ENCODE data around the gene RPL10A. TPM values are rescaled to one million over a fixed set of nuclear protein-coding genes. Genes with fewer than 3 reads are reported as not detected.

The RPL10A gene
- total and polyA plus RNA-seq, 2 of the 8 experiments (the other 6 are each of a cell fraction or from before 2014, with no cell fraction given), result 1,893 to 2,948 TPM

DNA sequence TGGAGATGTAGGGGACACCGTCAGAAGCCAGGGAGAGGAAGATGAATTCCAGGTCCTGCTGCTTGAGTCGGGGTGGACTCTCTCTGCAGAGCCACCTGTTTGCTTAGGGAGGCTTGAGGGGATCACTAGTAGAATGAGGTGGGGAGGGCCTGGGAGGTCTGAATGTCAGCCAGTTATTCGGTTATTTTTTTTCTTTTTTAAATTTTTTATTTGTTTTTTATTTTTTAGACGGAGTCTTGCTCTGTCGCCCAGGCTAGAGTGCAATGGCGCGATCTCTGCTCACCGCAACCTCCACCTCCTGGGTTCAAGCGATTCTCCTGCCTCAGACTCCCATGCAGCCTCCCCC is 20.3 kb downstream of the RPL10A start:
- H3K79me2 ChIP-seq (ENCODE audit: control insufficient read depth in 1 of 2, insufficient read depth in 2 of 2, low read length in 2 of 2), result peaks cover 0 to 27% of the 10 kb centered on the region in 2 experiments; a peak in 2 of 4 replicates
- CTCF ChIA-PET (ENCODE audit: partially characterized antibody), result interaction anchor here (0.7 to 1.2 kb wide), 2 partner anchors 34 to 1911 kb away, joined by 3 to 4 read pairs; no protein-coding TSS in a partner anchor

More for the DNA sequence above, 20.3 kb downstream of the RPL10A start:
- Histone ChIP-seq H4K5ac (ENCODE audit: insufficient read length, low read depth, low read length) (no peak overlapping the region), H3K27me3 (replicated peaks in 1 of 4; ENCODE audit: control insufficient read depth in 3 of 4, extremely low read depth in 1 of 4, insufficient read depth in 3 of 4, low read length in 3 of 4) (no peaks in the 10 kb centered on the region), H2AK5ac (ENCODE audit: low read depth, low read length) (peak overlapping the region; percentile 80; the same call in 1 of the 2 replicates), H3K9ac (replicated peaks in 1 of 4; ENCODE audit: extremely low read depth in 1 of 4, low read depth in 3 of 4, low read length in 3 of 4) (no peak overlapping the region), H3K4me1 (replicated peaks in 1 of 4; ENCODE audit: control insufficient read depth in 3 of 4, insufficient read depth in 4 of 4, low read length in 3 of 4) (peaks cover 34 to 79% (median 66%) of the 10 kb centered on the region in 4 experiments), H3K36me3 (ENCODE audit: control insufficient read depth in 2 of 4, insufficient read depth in 4 of 4, low read length in 3 of 4) (0 out of 8 replicates have a peak, but pooled peaks cover 0 to 5% (median 0%) of the 10 kb centered on the region in 4 experiments), H2AFZ (ENCODE audit: low read length) (no peak overlapping the region), H4K91ac (replicated peaks; ENCODE audit: insufficient read length, low read length) (no peak overlapping the region), H3K27ac (ENCODE audit: low read depth, low read length) (no peak overlapping the region), H3K4ac (replicated peaks; ENCODE audit: insufficient read length, low read depth, low read length) (no peak overlapping the region), H3K23me2 (ENCODE audit: low read depth, low read length) (peaks cover 8% of the 10 kb centered on the region), H2BK20ac (ENCODE audit: low read length) (0 out of 2 replicates have a peak overlapping the region, but pooled peaks have one; percentile 5), H2BK120ac (replicated peaks; ENCODE audit: low read depth, low read length) (peak overlapping the region; percentile 47), H3K4me2 (ENCODE audit: insufficient read depth in 1 of 2, low read depth in 2 of 2, low read length in 2 of 2) (peak overlapping the region in 1 of 2 experiments; percentile 9; a peak in 2 of 4 replicates), H2BK12ac (ENCODE audit: low read depth, low read length) (peak overlapping the region; percentile 55; the same call in 1 of the 2 replicates), H4K20me1 (replicated peaks in 1 of 2; ENCODE audit: control insufficient read depth in 1 of 2, insufficient read depth in 2 of 2, low read length in 2 of 2) (peaks cover 2 to 18% of the 10 kb centered on the region in 2 experiments), H3K9me3 (ENCODE audit: insufficient read depth in 2 of 2, low read depth in 1 of 2, low read length in 1 of 2) (no peaks in the 10 kb centered on the region), H3K18ac (ENCODE audit: extremely low read depth, low read length) (peak overlapping the region; percentile 9; the same call in 1 of the 2 replicates), H2BK15ac (ENCODE audit: low read length) (no peak overlapping the region), H3K23ac (ENCODE audit: insufficient read length) (no peak overlapping the region), H3K56ac (replicated peaks; ENCODE audit: insufficient read length, low read depth, low read length) (no peak overlapping the region), H3K79me1 (ENCODE audit: low read depth, low read length) (peaks cover 12% of the 10 kb centered on the region), H2BK5ac (ENCODE audit: low read depth, low read length) (peak overlapping the region; percentile 69; the same call in 1 of the 2 replicates), H3K14ac (ENCODE audit: insufficient read length) (no peak overlapping the region), H3K4me3 (ENCODE audit: extremely low read depth in 1 of 4, insufficient read depth in 2 of 4, low read depth in 3 of 4, low read length in 4 of 4) (peak overlapping the region in 1 of 4 experiments; percentile 9; a peak in 1 of 8 replicates), H4K8ac (ENCODE audit: extremely low read depth, insufficient read depth, low read length) (no peak overlapping the region)
- POLR2A ChIA-PET (ENCODE audit: partially characterized antibody), result interaction anchor here (30.9 to 37.6 kb wide), 2 partner anchors 5 to 11 kb away, joined by 1319 read pairs; partner anchors contain the start of genes RPL10A and TEAD3
- DNase-seq (ENCODE audit: low read depth in 1 of 2, low spot score in 2 of 2), result no peak
- TF ChIP-seq KDM5A (IDR thresholded peaks at IDR 0.05; ENCODE audit: low read length) (no peak), BRCA1 (IDR thresholded peaks at IDR 0.05; ENCODE audit: low read depth, low read length) (no peak), SIN3A (conservative IDR thresholded peaks at IDR 0.05 in 1 of 2, IDR thresholded peaks at IDR 0.05 in 1 of 2; ENCODE audit: low read depth in 1 of 2, low read length in 2 of 2) (no peak), CBX8 (IDR thresholded peaks at IDR 0.05; ENCODE audit: borderline replicate concordance, low read depth, low read length) (no peak)
- TF ChIP-seq, protein P1, sequence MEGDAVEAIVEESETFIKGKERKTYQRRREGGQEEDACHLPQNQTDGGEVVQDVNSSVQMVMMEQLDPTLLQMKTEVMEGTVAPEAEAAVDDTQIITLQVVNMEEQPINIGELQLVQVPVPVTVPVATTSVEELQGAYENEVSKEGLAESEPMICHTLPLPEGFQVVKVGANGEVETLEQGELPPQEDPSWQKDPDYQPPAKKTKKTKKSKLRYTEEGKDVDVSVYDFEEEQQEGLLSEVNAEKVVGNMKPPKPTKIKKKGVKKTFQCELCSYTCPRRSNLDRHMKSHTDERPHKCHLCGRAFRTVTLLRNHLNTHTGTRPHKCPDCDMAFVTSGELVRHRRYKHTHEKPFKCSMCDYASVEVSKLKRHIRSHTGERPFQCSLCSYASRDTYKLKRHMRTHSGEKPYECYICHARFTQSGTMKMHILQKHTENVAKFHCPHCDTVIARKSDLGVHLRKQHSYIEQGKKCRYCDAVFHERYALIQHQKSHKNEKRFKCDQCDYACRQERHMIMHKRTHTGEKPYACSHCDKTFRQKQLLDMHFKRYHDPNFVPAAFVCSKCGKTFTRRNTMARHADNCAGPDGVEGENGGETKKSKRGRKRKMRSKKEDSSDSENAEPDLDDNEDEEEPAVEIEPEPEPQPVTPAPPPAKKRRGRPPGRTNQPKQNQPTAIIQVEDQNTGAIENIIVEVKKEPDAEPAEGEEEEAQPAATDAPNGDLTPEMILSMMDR (IDR thresholded peaks at IDR 0.05; ENCODE audit: control extremely low read depth in 1 of 3, insufficient read depth in 1 of 3, low read depth in 1 of 3, low read length in 3 of 3), result no peak
- 82% methylated on average over 9 of the region's 9 CpGs; no CpG with 5 or more reads in 1 of the 2 experiments for whole genome bisulfite sequencing, 2 experiments (ENCODE audit: extremely low coverage in 1 of 2, insufficient coverage in 1 of 2, insufficient read length in 1 of 2, insufficient replicate concordance in 2 of 2, low coverage in 1 of 2, low lambda C conversion rate in 2 of 2, missing lambda C conversion rate in 1 of 2)
- FAIRE-seq, result no peak

Data from H1 (cell line).